GM13977 (cell line): ENCODE data around the gene SPATA24.
A peak's percentile ranks its signal among the peaks of the same experiment; 100 is the strongest.

ENCODE experiments used
- DNase-seq: peaks from one replicate; pipeline ENCODE4 v3.0.0; 2012; ENCODE audit warnings: low spot score
- CTCF ChIP-seq: IDR thresholded peaks from 2 replicates; pipeline ENCODE4 v1.5.1; 2012; ENCODE audit warnings: mild to moderate bottlenecking, control low read depth; ENCODE audit not compliant: insufficient read depth; ENCODE audit errors: extremely low read depth, missing control alignments
- in situ Hi-C: fragments of 300-500 bp; cut with MboI; formaldehyde crosslinking; loops from one replicate; pipeline ENCODE4 v1.12.0; 2022; ENCODE audit warnings: low sequenced_read_pairs, low pct_unique_long_range_greater_than_20kb, mixed read lengths, inconsistent platforms; ENCODE audit not compliant: unreplicated experiment

The SPATA24 gene

GRCh38 chr5:139426203-139426885 is 22.5 kb upstream of the SPATA24 start:
- no peak for DNase-seq
- TF ChIP-seq CTCF, result no peak

GRCh38 chr5:139425497-139425896 is 21.6 kb upstream of the SPATA24 start:
- in situ Hi-C loops, result no loop called here
- no peak for TF ChIP-seq CTCF
- no peak for DNase-seq

More at GRCh38 chr5:139426203-139426885, 22.5 kb upstream of the SPATA24 start:
- in situ Hi-C loops, result no loop called here

- in situ Hi-C loops, result loop anchor here (5.0 kb wide), 1 partner anchor 95 kb away; no protein-coding TSS in a partner anchor
- TF ChIP-seq CTCF, result peak; percentile 87
- peak; percentile 81 for DNase-seq
Measured at GRCh38 chr5:139422307-139422893, 18.5 kb upstream of the SPATA24 start.

GRCh38 chr5:139419226-139420192 is 15.6 kb upstream of the SPATA24 start:
- no peak for TF ChIP-seq CTCF
- in situ Hi-C loops, result loop anchor here (5.0 kb wide), 1 partner anchor 98 kb away; no protein-coding TSS in a partner anchor
- no peak for DNase-seq

GRCh38 chr5:139418793-139419192 is 14.9 kb upstream of the SPATA24 start:
- DNase-seq, result no peak
- in situ Hi-C loops, result no loop called here
- TF ChIP-seq CTCF, result no peak

- in situ Hi-C loops, result no loop called here
- TF ChIP-seq CTCF, result no peak
- no peak for DNase-seq
Measured at GRCh38 chr5:139417214-139417613, 13.3 kb upstream of the SPATA24 start.
